HepG2 (cell line): ENCODE data around the gene ZFPM1. TPM values are rescaled to one million over a fixed set of nuclear protein-coding genes. Genes with fewer than 3 reads are reported as not detected.

Source experiments
- CAMTA2 ChIP-seq: sonication (generic); formaldehyde crosslinking; IDR thresholded peaks from 2 replicates; pipeline ENCODE4 v1.4.0; 2020; ENCODE audit warnings: mild to moderate bottlenecking, missing genetic modification reagents, borderline replicate concordance
- CENPX ChIP-seq: sonication (generic); formaldehyde crosslinking; IDR thresholded peaks from 2 replicates; pipeline ENCODE4 v1.9.0; 2021; ENCODE audit warnings: mild to moderate bottlenecking, missing genetic modification reagents, moderate library complexity
- KLF13 ChIP-seq: sonication (generic); formaldehyde crosslinking; IDR thresholded peaks from 2 replicates; pipeline ENCODE4 v1.4.0; 2020; ENCODE audit warnings: mild to moderate bottlenecking, missing genetic modification reagents
- NAIF1 ChIP-seq: sonication (generic); formaldehyde crosslinking; IDR thresholded peaks from 2 replicates; pipeline ENCODE4 v1.5.0; 2020; ENCODE audit warnings: mild to moderate bottlenecking, missing genetic modification reagents, borderline replicate concordance
- SP140L ChIP-seq: sonication (generic); formaldehyde crosslinking; IDR thresholded peaks from 2 replicates; pipeline ENCODE4 v1.4.0; 2020; ENCODE audit warnings: missing genetic modification reagents, borderline replicate concordance
- TCF7 ChIP-seq: sonication (generic); IDR thresholded peaks from 2 replicates; pipeline ENCODE4 v1.6.1; 2016; ENCODE audit warnings: antibody characterized with exemption, low read depth
- THYN1 ChIP-seq: sonication (generic); formaldehyde crosslinking; IDR thresholded peaks from 2 replicates; pipeline ENCODE4 v1.8.1; 2023; ENCODE audit warnings: low read depth, mild to moderate bottlenecking, moderate library complexity, missing genetic modification reagents, borderline replicate concordance
- ZFP36L2 ChIP-seq: sonication (generic); formaldehyde crosslinking; IDR thresholded peaks from 2 replicates; pipeline ENCODE4 v1.4.0; 2020; ENCODE audit warnings: missing genetic modification reagents
- ZNF720 ChIP-seq: sonication (generic); formaldehyde crosslinking; IDR thresholded peaks from 2 replicates; pipeline ENCODE4 v1.4.0; 2020; ENCODE audit warnings: missing genetic modification reagents
- polyA plus RNA-seq, 8 experiments: library from polyadenylated mRNA; depleted of rRNA in 3 of 8; stranded (reverse) in 7 of 8; unstranded in 1 of 8; fragments of >200 nt; fragmentation: Illumina TruSeq in 4 of 8; extraction: Trizol in 4 of 8; gene quantifications; 2 replicates each; pipeline versions ENCODE4 v1.2.1 to v1.2.3, GENCODE V29; 2011 to 2016; ENCODE audit warnings: low read depth in 4 of 8, missing spikeins in 1 of 8, mixed read lengths in 1 of 8; ENCODE audit not compliant: insufficient read depth in 1 of 8
- total RNA-seq, 5 experiments: library from RNA; depleted of rRNA; stranded (reverse); fragments of >200 nt; fragmentation: Illumina TruSeq; extraction: Trizol; gene quantifications; 2 replicates each; pipeline ENCODE4 v1.2.3, GENCODE V29; 2016; ENCODE audit warnings: low read depth in 1 of 5
- TF ChIP-seq, protein P1 (sequence below): sonication (generic); formaldehyde crosslinking; IDR thresholded peaks from 2 replicates; pipeline ENCODE4 v1.9.0; 2022; ENCODE audit warnings: low read depth, missing genetic modification reagents
- TF ChIP-seq, protein P2 (sequence below): sonication (generic); formaldehyde crosslinking; IDR thresholded peaks from 2 replicates; pipeline ENCODE4 v1.5.0; 2020; ENCODE audit warnings: mild to moderate bottlenecking, missing genetic modification reagents
- TF ChIP-seq, protein P3 (sequence below): sonication (generic); formaldehyde crosslinking; IDR thresholded peaks from 2 replicates; pipeline ENCODE4 v1.4.0; 2020; ENCODE audit warnings: mild to moderate bottlenecking, missing genetic modification reagents
- TF ChIP-seq, protein P4 (sequence below), 2 experiments: sonication (generic) in 1 of 2; formaldehyde crosslinking in 1 of 2; IDR thresholded peaks; 2 replicates each; pipeline versions ENCODE4 v1.5.1 to v1.6.1; 2011 to 2020; ENCODE audit warnings: borderline replicate concordance in 1 of 2, low read depth in 1 of 2, low read length in 1 of 2, mild to moderate bottlenecking in 1 of 2, missing genetic modification reagents in 1 of 2, moderate library complexity in 1 of 2

The ZFPM1 gene
- total and polyA plus RNA-seq, 2 of the 13 experiments (the other 11 are each of a cell fraction or from before 2014, with no cell fraction given), result 1.3 to 3.8 TPM

DNA sequence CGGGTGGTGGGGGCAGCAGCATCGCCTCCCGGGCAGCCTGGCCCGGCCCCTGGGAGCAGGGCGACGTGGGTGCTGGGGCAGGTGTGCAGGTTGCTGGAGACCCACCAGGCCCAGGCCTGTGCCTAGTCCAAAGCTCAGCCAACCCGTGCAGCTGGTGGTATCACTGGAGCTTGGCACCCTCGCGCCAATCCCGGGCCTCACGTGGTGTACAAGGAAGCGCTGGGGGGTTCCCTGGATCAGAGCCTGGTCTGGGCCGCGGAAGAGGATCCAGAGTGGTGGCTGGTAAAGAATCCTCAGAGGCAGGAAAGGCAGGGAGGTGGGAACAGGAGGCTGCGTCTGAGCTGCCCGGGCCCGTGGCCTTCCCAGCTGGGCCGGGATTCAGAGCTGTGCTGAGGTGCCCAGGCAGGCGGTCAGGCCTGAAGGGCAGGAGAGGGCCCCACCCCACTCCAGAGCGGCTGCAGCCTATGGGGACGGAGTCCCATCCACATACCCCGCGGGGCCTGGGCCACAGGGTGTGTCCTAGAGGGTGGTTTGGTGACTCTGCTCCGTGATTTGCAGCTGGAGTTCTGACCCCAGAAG is 36.2 kb downstream of the ZFPM1 start (continued):
- TF ChIP-seq, protein P1, sequence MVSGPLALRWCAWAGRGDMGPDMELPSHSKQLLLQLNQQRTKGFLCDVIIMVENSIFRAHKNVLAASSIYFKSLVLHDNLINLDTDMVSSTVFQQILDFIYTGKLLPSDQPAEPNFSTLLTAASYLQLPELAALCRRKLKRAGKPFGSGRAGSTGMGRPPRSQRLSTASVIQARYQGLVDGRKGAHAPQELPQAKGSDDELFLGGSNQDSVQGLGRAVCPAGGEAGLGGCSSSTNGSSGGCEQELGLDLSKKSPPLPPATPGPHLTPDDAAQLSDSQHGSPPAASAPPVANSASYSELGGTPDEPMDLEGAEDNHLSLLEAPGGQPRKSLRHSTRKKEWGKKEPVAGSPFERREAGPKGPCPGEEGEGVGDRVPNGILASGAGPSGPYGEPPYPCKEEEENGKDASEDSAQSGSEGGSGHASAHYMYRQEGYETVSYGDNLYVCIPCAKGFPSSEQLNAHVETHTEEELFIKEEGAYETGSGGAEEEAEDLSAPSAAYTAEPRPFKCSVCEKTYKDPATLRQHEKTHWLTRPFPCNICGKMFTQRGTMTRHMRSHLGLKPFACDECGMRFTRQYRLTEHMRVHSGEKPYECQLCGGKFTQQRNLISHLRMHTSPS (CRISPR knock-in tag), result 0 out of 2 replicates have a peak, but pooled peaks have one; percentile 39
- TF ChIP-seq KLF13 (CRISPR knock-in tag) (0 out of 2 replicates have a peak, but pooled peaks have one; percentile 20), CENPX (no peak), TCF7 (no peak), ZNF720 (CRISPR knock-in tag) (no peak), ZFP36L2 (CRISPR knock-in tag) (no peak), SP140L (no peak), NAIF1 (CRISPR knock-in tag) (no peak), CAMTA2 (CRISPR knock-in tag) (no peak), THYN1 (no peak)
- TF ChIP-seq, protein P2, sequence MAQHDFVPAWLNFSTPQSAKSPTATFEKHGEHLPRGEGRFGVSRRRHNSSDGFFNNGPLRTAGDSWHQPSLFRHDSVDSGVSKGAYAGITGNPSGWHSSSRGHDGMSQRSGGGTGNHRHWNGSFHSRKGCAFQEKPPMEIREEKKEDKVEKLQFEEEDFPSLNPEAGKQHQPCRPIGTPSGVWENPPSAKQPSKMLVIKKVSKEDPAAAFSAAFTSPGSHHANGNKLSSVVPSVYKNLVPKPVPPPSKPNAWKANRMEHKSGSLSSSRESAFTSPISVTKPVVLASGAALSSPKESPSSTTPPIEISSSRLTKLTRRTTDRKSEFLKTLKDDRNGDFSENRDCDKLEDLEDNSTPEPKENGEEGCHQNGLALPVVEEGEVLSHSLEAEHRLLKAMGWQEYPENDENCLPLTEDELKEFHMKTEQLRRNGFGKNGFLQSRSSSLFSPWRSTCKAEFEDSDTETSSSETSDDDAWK (CRISPR knock-in tag), result no peak
- TF ChIP-seq, protein P3, sequence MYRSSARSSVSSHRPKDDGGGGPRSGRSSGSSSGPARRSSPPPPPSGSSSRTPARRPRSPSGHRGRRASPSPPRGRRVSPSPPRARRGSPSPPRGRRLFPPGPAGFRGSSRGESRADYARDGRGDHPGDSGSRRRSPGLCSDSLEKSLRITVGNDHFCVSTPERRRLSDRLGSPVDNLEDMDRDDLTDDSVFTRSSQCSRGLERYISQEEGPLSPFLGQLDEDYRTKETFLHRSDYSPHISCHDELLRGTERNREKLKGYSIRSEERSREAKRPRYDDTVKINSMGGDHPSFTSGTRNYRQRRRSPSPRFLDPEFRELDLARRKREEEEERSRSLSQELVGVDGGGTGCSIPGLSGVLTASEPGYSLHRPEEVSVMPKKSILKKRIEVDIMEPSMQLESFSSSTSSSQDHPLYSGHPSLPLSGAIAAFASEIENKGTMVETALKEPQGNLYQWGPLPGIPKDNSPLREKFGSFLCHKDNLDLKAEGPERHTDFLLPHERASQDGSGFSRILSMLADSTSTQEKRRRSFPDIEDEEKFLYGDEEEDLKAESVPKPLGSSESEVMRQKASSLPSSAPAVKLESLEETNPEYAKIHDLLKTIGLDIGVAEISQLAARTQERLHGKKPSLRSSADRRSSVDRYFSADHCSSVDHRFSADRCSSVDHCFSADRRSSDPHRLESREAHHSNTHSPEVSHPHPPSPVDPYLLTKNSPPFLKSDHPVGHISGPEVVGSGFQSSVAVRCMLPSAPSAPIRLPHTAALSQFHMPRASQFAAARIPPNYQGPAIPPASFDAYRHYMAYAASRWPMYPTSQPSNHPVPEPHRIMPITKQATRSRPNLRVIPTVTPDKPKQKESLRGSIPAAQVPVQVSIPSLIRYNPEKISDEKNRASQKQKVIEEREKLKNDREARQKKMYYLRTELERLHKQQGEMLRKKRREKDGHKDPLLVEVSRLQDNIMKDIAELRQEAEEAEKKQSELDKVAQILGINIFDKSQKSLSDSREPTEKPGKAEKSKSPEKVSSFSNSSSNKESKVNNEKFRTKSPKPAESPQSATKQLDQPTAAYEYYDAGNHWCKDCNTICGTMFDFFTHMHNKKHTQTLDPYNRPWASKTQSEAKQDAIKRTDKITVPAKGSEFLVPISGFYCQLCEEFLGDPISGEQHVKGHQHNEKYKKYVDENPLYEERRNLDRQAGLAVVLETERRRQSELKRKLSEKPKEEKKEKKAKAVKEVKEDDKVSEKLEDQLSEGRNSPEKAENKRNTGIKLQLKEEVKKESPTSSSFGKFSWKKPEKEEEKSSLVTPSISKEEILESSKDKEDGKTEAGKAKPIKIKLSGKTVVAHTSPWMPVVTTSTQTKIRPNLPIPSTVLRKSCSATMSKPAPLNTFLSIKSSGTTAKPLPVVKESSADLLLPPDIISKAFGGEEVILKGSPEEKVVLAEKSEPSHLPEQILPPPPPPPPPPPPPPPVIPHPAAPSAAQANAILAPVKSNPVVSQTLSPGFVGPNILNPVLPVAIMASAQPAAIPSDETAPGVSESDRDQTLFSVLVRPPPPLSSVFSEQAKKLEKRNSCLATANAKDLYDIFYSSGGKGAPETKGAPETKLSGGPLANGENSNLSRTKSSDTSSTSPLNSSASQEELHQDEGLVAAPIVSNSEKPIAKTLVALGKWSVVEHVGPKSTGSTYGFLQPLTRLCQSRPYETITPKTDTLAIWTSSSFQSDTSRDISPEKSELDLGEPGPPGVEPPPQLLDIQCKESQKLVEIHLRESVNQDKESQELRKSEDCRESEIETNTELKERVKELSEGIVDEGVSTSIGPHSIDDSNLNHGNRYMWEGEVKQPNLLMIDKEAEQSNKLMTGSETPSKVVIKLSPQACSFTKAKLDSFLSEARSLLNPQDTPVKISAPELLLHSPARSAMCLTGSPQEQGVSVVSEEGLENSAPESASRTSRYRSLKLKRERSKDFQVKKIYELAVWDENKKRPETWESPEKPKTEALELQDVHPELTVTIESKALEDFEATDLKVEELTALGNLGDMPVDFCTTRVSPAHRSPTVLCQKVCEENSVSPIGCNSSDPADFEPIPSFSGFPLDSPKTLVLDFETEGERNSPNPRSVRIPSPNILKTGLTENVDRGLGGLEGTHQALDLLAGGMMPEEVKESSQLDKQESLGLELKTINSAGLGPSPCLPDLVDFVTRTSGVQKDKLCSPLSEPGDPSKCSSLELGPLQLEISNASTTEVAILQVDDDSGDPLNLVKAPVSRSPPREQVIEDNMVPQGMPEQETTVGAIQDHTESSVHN (CRISPR knock-in tag), result no peak
- TF ChIP-seq, protein P4, sequence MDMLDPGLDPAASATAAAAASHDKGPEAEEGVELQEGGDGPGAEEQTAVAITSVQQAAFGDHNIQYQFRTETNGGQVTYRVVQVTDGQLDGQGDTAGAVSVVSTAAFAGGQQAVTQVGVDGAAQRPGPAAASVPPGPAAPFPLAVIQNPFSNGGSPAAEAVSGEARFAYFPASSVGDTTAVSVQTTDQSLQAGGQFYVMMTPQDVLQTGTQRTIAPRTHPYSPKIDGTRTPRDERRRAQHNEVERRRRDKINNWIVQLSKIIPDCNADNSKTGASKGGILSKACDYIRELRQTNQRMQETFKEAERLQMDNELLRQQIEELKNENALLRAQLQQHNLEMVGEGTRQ (IDR thresholded peaks at IDR 0.05; ENCODE audit: low read depth, low read length), result no peak
- TF ChIP-seq, protein P4 (CRISPR knock-in tag; IDR thresholded peaks at IDR 0.05; ENCODE audit: borderline replicate concordance), result no peak
